Stimulated activated CD8-positive, alpha-beta memory T cell treated with anti-CD3 and anti-CD28 coated beads, Interleukin-4, amount 100 ng/mL, for 48 hours (primary cell): ENCODE data around the gene ACVR1B.
A peak's percentile ranks its signal among the peaks of the same experiment; 100 is the strongest.

Experiments used
- DNase-seq: peaks from one replicate; pipeline ENCODE4 v3.0.0-alpha.2; 2020

Gene ACVR1B

DNA sequence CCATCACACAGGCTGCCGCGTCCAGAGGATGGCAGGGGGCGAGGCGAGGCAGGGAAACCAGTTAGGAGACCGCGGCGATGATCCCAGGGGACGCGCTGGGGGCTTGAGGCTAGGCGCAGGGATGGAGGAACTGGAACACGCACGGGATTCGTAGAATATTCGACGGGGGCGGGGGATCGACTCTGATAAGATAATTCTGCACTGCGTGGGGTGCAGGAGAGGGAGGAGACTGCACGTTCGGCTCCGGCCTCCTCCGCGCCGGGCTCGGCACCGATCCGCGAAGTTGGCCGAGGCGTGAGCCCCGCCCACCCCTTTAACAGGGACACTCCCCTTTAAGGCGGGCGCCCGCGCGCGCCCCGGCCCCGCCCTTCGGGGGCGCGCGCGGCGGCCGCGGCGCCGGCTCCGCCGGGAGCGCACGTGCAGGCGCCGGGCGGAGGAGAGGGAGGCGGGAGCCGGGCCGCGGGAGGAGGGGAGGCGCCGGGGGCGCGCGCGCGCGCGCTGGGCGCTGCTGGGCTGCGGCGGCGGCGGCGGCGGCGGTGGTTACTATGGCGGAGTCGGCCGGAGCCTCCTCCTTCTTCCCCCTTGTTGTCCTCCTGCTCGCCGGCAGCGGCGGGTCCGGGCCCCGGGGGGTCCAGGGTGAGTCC is at the start of gene ACVR1B:
Gene ACVR1B (plus strand): TSS at position 501 of the 644 bp plus-strand sequence. CDS start 45 bp downstream, at position 546.
- peak; percentile 91 for DNase-seq

DNA sequence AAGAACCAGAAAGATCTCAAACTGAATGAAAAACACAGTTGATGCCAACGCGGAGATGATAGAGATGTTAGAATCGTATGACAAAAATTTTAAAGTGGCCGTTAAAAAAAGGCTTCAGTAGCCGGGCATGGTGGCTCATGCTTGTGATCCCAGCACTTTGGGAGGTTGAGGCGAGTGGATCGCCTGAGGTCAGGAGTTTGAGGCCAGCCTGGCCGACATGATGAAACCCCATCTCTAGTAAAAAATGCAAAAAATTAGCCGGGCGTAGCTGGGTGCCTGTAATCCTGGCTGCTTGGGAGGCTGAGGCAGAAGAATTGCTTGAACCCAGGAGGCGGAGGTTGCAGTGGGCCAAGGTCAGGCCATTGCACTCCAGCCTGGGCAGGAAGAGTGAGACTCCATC is 49.6 kb upstream of the ACVR1B start:
- DNase-seq, result no peak

DNA sequence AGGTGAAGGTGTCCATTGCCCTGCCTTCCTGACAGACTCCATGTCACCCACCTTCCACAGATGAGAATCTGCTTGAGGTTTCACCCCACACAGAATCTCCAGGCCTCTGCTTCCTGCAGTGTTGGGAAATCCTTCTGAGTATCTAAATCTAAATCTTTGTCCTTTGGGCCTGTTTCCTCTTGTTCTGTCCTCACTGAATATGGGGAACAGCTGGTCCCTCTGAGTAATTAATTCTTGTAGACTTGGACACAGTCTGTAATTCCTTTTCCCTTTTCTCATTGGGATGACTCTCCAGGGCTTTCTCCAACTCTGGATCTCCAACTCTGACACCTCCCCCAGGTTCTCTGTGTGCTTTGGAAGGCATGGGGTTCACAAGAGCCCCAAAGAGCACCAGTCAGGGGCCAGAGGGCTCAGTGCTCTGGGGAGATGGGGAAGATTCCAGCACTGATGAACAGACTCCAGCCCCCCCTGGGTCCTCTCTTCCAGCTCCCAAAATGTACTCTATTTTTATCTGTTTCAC is 46.5 kb upstream of the ACVR1B start:
- DNase-seq, result no peak

DNA sequence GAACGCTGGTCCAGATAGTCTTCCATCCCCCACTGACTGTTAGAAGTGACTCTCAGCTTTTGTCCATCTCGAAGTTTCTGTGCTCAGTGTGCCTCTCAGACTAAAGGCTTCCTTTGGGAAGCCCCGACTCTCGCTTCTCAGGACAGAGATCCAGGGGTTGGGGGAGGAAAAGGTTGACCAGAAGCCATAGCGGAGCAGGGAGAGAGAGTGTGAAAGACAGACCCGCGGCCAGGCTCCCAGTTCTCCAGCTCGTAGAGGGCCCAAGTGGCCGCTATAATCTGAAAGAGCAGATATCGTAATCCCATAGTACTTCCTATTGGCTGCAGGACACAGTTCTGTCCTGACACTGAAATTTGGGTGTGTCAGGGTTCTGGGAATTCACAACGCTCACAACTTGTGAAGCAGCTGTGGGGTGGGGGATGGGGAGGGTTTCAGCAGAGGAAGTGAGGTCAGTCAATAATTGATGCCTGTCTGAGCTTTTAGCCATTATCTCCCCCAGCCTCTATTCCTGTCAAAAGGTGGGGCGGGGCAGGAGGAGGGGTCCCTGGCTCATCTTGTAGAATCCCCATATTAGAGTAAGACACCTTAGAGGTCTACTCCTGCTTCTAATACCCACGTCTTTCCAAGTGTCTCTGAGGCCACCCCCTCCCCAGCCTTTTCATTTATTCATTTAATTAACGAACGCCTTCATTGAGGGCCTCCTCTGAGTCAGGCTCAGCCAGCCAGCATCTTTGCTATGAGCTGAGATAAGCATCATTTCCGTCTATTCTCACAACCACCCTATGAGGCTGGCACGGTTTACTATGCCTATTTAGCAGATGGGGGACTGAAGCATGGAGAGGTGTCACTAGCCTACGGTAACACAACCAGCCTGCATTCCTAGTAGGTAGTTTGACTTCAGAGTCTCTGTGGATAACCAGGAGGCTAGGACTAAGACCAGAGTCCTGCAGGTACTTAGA is 45.7 kb upstream of the ACVR1B start:
- DNase-seq, result no peak

DNA sequence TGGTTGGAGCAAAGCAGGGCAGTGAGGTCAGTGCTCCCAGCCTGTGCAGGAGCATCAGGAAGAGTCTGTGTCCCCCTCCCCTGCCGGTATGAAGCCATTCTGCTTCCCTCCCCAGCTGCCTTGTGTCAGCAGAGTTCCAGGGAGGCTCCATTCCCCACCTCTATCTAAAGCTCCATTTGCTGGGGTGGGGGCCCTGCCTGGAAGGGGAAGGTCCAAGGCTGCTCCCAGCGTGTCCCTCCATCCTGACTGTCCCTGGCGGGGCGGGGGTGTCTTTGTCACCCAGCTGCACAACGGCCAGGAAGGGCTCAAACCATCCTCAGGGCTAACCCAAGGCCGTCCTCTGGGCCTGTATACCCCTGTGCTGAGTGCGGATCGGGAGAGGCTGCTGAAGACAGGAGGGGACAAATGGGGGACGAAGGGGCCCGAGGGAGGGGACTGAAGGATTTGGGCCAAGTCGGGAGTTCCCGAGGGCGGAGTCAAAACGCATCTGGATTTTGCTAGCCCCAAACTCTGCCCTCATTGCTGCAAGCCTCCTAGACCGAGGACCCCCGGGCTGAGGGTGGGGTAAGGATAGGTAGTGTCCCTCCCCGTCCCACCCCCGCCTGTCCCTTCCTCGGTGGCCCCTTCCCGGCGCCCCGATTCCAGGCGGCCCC is 44.9 kb upstream of the ACVR1B start:
- DNase-seq, result no peak

GRCh38 chr12:51907083-51907855 is 44.2 kb upstream of the ACVR1B start, which contains the start of gene ACVRL1:
Gene ACVRL1 (plus strand): TSS chr12:51907504. CDS start chr12:51912475, 4,971 bp downstream.
- no peak for DNase-seq

DNA sequence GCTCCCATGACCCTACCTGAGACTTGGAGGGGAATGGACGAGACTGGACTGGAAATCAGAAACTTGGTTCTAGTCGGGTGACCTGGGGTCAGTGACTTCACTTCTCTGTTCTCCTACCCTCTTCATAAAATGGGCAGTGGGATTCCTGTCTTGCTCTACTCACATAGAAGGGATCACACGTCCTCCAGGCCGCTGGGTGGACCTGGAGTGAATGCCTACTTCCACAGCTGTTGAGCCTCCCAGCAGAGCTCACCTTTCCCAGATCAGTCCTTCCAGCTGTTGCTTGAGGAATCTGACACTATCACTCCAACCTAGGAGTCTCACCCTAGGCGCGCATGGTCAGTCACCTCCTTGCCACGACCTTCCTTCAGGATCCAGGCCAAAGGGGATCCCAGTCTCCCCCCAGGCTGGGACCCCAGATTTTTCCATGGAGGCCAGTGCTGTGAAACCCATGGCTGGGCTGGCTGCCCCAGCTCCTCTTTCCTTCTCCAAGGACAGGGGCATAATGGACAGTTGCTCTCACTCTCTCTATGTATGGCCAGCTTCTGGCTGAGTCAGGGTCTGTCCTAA is 43.6 kb upstream of the ACVR1B start:
- no peak for DNase-seq

GRCh38 chr12:51908876-51909592 is 42.5 kb upstream of the ACVR1B start:
- no peak for DNase-seq

DNA sequence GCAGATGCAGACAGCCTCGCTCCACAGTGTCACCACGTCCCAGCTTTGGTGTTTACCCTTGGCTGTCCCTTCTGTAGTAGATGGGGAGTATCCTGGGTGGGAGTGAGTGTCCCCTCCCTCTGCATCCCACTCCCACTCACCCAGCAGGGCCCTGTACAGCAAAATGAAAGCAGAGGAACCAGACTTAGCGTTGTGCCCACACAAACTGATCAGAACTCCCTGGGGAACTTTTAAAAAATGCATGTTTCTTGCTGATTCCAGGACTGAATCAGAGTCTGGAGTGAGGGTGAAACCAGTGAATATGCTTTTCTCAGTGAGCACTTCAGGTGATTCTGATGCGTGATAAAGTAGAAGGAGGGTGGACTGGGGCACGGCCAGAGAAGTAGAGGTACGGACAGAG is 41.3 kb upstream of the ACVR1B start:
- DNase-seq, result no peak

DNA sequence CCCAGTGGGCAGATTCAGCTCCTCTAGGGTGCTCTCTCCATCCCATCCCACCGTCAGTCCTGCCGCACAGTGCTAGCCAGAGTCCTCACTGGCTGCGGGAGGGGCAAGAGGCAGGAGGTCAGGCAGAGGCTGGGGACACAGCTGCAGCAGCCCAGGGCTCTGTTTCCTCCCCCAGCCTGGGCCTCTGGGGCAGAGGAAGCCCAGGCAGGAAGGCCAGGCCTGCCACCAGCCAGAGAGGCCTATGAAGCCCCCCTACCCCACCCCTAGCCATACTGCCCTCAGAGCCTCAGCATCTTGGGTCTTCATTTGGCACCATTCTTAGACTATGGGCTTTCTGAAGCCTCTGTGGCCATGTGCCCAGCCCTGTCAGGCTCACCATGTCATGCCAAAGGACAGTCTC is 40.8 kb upstream of the ACVR1B start:
- DNase-seq, result no peak

DNA sequence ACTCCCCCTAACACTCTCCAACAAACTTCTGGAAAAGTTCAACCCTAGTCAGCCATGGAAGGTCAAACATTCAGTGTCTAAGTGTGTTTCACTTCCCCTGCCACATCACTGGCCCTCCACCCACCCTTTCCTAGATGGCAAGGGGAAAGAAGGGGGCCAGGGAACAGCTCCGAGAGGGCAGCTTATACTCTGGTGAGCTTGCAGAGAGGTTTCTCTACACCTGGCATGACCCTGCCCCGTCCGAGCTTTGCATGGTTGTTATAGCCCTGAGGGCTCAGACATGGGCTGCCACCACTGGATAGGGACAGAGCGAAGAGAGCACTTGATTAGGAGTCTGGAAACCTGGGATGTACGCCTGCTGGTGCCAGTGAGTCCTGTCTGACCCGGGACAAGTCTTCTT is 40.2 kb upstream of the ACVR1B start:
- DNase-seq, result no peak

- DNase-seq, result no peak
These were observed 39.4 kb upstream of the ACVR1B start for GRCh38 chr12:51911788-51912711.

GRCh38 chr12:51913071-51914033 is 38.1 kb upstream of the ACVR1B start:
- peak; percentile 34 for DNase-seq

DNA sequence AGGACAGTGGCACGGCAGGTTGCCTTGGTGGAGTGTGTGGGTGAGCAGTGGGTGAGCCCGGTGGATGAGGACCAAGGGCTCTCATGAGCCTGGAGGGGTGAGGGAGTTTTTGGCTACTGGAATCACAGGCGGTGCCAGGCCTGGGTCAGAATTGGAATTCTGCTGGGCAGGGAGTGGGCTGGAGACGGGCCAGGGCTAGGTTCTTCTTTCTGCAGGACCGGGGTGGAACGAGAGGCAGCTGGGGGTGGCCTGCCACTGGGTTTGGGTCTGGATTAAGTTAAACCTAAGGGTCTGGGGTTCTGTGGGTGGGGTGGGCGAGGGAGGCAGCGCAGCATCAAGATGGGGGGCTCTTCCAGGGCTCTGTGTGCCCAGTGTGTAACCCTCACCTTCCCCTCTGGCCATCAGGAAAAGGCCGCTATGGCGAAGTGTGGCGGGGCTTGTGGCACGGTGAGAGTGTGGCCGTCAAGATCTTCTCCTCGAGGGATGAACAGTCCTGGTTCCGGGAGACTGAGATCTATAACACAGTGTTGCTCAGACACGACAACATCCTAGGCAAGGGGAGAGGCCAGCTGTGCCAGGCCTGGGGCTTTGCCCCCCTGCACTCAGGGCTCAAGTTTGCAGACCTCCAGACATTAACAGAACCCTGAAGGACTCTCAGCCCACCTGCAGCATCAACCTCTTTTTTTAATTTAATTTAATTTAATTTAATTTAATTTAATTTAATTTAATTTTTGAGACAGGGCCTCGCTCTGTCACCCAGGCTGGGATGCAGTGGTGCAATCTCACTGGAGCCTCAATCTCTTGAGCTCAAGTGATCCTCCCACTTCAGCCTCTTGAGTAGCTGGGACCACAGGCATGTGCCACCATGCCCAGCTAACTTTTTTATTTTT is 37.2 kb upstream of the ACVR1B start:
- no peak for DNase-seq

DNA sequence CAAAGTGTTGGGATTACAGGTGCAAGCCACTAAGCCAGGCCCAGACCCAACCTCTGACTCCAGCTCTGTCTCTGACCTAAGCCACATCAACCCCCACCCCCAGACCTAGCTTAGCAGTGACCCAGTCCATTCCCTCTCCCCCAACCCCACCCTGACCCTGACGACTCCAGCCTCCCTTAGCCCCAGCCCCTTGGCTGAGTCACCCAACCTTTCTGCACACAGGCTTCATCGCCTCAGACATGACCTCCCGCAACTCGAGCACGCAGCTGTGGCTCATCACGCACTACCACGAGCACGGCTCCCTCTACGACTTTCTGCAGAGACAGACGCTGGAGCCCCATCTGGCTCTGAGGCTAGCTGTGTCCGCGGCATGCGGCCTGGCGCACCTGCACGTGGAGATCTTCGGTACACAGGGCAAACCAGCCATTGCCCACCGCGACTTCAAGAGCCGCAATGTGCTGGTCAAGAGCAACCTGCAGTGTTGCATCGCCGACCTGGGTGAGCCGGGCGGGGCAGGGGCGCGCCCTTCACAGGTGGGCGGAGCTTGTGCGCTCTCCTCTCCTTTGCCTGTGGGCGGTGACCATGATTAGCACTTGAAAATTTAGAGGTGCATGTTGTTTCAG is 36.4 kb upstream of the ACVR1B start:
- DNase-seq, result no peak

DNA sequence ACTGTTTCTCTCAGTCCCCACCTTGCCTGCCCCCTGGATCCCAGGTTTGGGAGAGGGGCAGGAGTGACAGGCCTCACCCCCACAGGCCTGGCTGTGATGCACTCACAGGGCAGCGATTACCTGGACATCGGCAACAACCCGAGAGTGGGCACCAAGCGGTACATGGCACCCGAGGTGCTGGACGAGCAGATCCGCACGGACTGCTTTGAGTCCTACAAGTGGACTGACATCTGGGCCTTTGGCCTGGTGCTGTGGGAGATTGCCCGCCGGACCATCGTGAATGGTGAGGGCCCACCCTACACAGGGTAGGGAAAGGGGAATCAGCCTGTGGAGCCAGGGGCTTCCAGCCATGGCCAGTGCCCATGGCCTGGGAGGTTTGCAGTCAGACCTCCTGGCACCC is 35.5 kb upstream of the ACVR1B start:
- no peak for DNase-seq

GRCh38 chr12:51917041-51917590 is 34.4 kb upstream of the ACVR1B start:
- no peak for DNase-seq
